ENCODE results near the gene ARHGAP15. TPM values are rescaled to one million over a fixed set of nuclear protein-coding genes. Genes with fewer than 3 reads are reported as not detected.

Gene ARHGAP15
- total and polyA plus RNA-seq, 2 experiments from 2014 or later = not detected

DNA sequence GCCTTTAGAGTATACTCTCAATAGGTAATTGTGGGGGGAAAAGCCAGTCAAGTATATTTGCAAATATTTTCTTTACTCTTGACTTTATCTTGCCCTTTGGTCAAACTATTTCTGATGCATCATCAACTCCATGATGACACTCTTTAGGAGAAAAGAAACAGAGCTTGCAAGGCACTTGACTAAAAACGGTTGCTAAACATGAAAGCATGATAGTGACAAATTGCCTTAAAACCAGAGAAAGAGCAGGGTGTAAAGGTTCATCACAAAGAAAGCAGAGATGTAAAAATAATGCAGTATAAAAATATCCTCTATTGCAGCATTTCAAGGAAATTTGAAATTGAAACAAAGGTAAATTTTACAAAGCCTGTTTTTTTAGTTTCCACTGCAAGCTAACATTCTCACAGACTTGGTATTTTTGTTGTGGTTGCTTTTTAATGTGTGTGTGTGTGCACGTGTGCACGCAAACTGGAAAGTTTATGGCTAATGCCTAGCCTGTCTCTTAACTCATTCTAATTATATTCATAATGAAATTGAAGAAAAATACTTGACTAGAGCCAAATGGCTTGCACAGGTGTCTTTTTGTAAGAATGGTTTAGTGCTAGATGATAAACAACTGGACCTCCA, 503.6 kb downstream of the ARHGAP15 start:
- no peaks in the 10 kb centered on the region for H3F3A ChIP-seq (ENCODE audit: insufficient read depth)
- no peak overlapping the region for H3K27ac ChIP-seq
- no peak overlapping the region for H3K4me3 ChIP-seq
- no peak overlapping the region for H2AFZ ChIP-seq
- H3K4me2 ChIP-seq (ENCODE audit: unreplicated experiment) = no peak overlapping the region
- no peak for DNase-seq
- no peaks in the 10 kb centered on the region for H3K36me3 ChIP-seq (ENCODE audit: low read depth)
- H3K9ac ChIP-seq = no peak overlapping the region
- no peaks in the 10 kb centered on the region for H3K79me2 ChIP-seq (ENCODE audit: insufficient read depth)
- in situ Hi-C loops (cut with MboI) = no loop called here
- no peaks in the 10 kb centered on the region for H3K9me2 ChIP-seq (ENCODE audit: insufficient read depth)
- no peaks in the 10 kb centered on the region for H4K20me1 ChIP-seq (ENCODE audit: insufficient read depth)
- H3K27me3 ChIP-seq (replicated peaks; ENCODE audit: insufficient read depth) = no peaks in the 10 kb centered on the region
- H3K4me1 ChIP-seq (ENCODE audit: insufficient read depth) = no peaks in the 10 kb centered on the region
- 89 to 96% methylated on average over 3 of the region's 3 CpGs for WGBS, 2 experiments (ENCODE audit: low coverage in 1 of 2, low lambda C conversion rate in 2 of 2, missing lambda C conversion rate in 2 of 2)
- H3K9me3 ChIP-seq (ENCODE audit: low read depth) = no peaks in the 10 kb centered on the region
- TF ChIP-seq EZH2 (IDR thresholded peaks at IDR 0.05; ENCODE audit: insufficient read depth, poor library complexity, severe bottlenecking) (no peak), EZH2phosphoT487 (IDR thresholded peaks at IDR 0.05; ENCODE audit: insufficient read depth, low read depth) (no peak)

DNA sequence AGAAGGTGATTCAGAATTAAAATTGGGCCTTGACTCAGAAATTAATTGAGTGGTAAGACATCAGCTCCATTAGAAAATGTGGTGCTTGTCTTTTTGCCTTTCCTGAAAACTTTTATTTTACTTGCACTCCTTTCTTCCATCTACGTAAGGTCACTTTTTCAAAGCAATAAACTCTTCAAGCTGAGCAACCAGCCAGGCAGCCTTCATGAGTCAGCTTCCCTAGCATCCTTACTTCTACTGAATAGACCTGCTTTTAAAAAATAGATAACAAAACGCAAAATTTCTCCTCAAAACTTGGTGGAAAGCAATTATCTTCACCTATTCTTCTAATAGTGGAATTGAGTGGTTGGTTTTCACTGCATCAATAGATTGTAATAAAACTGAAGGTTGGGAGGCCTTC, 504.2 kb downstream of the ARHGAP15 start:
- H3F3A ChIP-seq (ENCODE audit: insufficient read depth) = no peaks in the 10 kb centered on the region
- TF ChIP-seq EZH2 (IDR thresholded peaks at IDR 0.05; ENCODE audit: insufficient read depth, poor library complexity, severe bottlenecking) (no peak), EZH2phosphoT487 (IDR thresholded peaks at IDR 0.05; ENCODE audit: insufficient read depth, low read depth) (no peak)
- H4K20me1 ChIP-seq (ENCODE audit: insufficient read depth) = no peaks in the 10 kb centered on the region
- H3K9ac ChIP-seq = no peak overlapping the region
- no peaks in the 10 kb centered on the region for H3K9me2 ChIP-seq (ENCODE audit: insufficient read depth)
- 41 to 48% methylated on average over 2 of the region's 2 CpGs for WGBS, 2 experiments (ENCODE audit: low coverage in 1 of 2, low lambda C conversion rate in 2 of 2, missing lambda C conversion rate in 2 of 2)
- H3K4me1 ChIP-seq (ENCODE audit: insufficient read depth) = no peaks in the 10 kb centered on the region
- peak; percentile 14 for DNase-seq
- no peaks in the 10 kb centered on the region for H3K9me3 ChIP-seq (ENCODE audit: low read depth)
- H3K4me2 ChIP-seq (ENCODE audit: unreplicated experiment) = no peak overlapping the region
- no peak overlapping the region for H3K4me3 ChIP-seq
- no peaks in the 10 kb centered on the region for H3K27me3 ChIP-seq (replicated peaks; ENCODE audit: insufficient read depth)
- no peaks in the 10 kb centered on the region for H3K36me3 ChIP-seq (ENCODE audit: low read depth)
- no peaks in the 10 kb centered on the region for H3K79me2 ChIP-seq (ENCODE audit: insufficient read depth)
- in situ Hi-C loops (cut with MboI) = no loop called here
- H2AFZ ChIP-seq = no peak overlapping the region
- H3K27ac ChIP-seq = no peak overlapping the region

DNA sequence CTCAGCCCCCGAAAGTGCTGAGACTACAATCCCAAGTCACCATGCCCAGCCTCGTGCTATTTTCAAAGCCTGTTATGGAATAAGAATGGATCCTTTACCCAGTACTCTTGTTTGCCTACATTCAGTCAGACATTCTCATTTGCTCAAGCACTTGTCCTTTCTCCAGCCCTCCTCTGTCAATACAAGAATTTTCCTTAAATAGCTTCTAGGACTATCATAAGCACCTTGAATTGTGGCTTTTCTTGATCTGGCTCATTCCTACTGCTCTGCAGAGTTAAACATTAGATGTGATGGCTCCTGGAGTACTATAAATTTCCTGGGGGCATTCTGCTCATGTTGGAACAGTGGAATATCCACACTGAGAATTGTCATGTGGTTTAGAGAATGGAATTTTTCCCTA, 506.1 kb downstream of the ARHGAP15 start:
- H3K9me2 ChIP-seq (ENCODE audit: insufficient read depth) = no peaks in the 10 kb centered on the region
- no peaks in the 10 kb centered on the region for H3F3A ChIP-seq (ENCODE audit: insufficient read depth)
- in situ Hi-C loops (cut with MboI) = no loop called here
- H3K4me2 ChIP-seq (ENCODE audit: unreplicated experiment) = no peak overlapping the region
- TF ChIP-seq EZH2phosphoT487 (IDR thresholded peaks at IDR 0.05; ENCODE audit: insufficient read depth, low read depth) (no peak), EZH2 (IDR thresholded peaks at IDR 0.05; ENCODE audit: insufficient read depth, poor library complexity, severe bottlenecking) (no peak)
- H3K36me3 ChIP-seq (ENCODE audit: low read depth) = no peaks in the 10 kb centered on the region
- no peak overlapping the region for H2AFZ ChIP-seq
- no peaks in the 10 kb centered on the region for H3K79me2 ChIP-seq (ENCODE audit: insufficient read depth)
- H3K27ac ChIP-seq = no peak overlapping the region
- no peaks in the 10 kb centered on the region for H4K20me1 ChIP-seq (ENCODE audit: insufficient read depth)
- H3K4me3 ChIP-seq = no peak overlapping the region
- H3K27me3 ChIP-seq (replicated peaks; ENCODE audit: insufficient read depth) = no peaks in the 10 kb centered on the region
- WGBS, 2 experiments (ENCODE audit: low coverage in 1 of 2, low lambda C conversion rate in 2 of 2, missing lambda C conversion rate in 2 of 2) = 46 to 49% methylated on average over 2 of the region's 2 CpGs
- no peaks in the 10 kb centered on the region for H3K9me3 ChIP-seq (ENCODE audit: low read depth)
- no peak overlapping the region for H3K9ac ChIP-seq
- no peaks in the 10 kb centered on the region for H3K4me1 ChIP-seq (ENCODE audit: insufficient read depth)
- no peak for DNase-seq

DNA sequence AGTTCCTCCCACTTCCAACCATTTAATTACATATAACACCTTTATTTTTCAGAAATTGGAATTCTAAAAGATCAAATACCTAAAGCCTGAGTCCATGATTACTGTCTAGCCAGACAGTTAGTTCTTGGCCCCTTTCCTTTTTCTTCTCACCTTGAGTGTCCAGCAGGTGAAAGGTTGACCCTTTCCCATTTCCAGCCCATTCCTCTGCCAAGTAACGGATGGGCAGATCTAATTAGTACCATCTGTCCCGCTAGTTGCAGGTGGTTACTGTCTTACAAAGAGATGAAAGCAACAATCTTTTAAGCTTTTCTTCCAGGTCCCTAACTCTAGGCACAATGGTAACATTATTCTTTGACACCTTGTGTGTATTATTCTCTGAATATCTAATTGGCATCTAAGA, 506.7 kb downstream of the ARHGAP15 start:
- Histone ChIP-seq H3K9ac (no peak overlapping the region), H4K20me1 (ENCODE audit: insufficient read depth) (no peaks in the 10 kb centered on the region), H3K27me3 (replicated peaks; ENCODE audit: insufficient read depth) (no peaks in the 10 kb centered on the region), H3K36me3 (ENCODE audit: low read depth) (no peaks in the 10 kb centered on the region), H3K4me2 (ENCODE audit: unreplicated experiment) (no peak overlapping the region), H3K27ac (no peak overlapping the region), H3K9me2 (ENCODE audit: insufficient read depth) (no peaks in the 10 kb centered on the region), H3K9me3 (ENCODE audit: low read depth) (no peaks in the 10 kb centered on the region), H3K4me1 (ENCODE audit: insufficient read depth) (no peaks in the 10 kb centered on the region), H3F3A (ENCODE audit: insufficient read depth) (no peaks in the 10 kb centered on the region), H2AFZ (no peak overlapping the region), H3K79me2 (ENCODE audit: insufficient read depth) (no peaks in the 10 kb centered on the region), H3K4me3 (no peak overlapping the region)
- 64 to 72% methylated on average over 2 of the region's 2 CpGs for WGBS, 2 experiments (ENCODE audit: low coverage in 1 of 2, low lambda C conversion rate in 2 of 2, missing lambda C conversion rate in 2 of 2)
- no peak for DNase-seq
- in situ Hi-C loops (cut with MboI) = no loop called here
- TF ChIP-seq EZH2 (IDR thresholded peaks at IDR 0.05; ENCODE audit: insufficient read depth, poor library complexity, severe bottlenecking) = no peak
- no peak for TF ChIP-seq EZH2phosphoT487 (IDR thresholded peaks at IDR 0.05; ENCODE audit: insufficient read depth, low read depth)

DNA sequence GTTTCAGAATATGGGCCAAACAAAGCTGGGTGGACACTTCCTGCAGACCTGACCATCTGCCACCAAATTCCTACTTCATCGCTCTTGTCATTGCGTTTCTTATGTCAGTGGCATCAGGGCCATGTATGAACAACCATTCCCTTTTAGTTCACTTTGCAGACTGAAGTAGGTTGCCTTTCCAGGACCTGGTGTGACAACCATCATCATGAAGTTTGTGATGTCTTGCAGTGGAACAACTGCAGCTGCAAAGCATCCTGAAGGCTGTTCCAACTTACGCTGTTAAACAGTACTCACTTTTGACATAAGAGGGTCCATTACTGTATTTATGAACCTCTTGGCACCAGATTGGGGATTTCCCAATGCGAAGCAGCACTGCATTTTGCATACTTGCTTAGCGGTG, 511.6 kb downstream of the ARHGAP15 start:
- Histone ChIP-seq H4K20me1 (ENCODE audit: insufficient read depth) (no peaks in the 10 kb centered on the region), H3K27me3 (replicated peaks; ENCODE audit: insufficient read depth) (no peaks in the 10 kb centered on the region), H3K36me3 (ENCODE audit: low read depth) (no peaks in the 10 kb centered on the region), H3K4me3 (no peak overlapping the region), H3K79me2 (ENCODE audit: insufficient read depth) (no peaks in the 10 kb centered on the region), H3K9me3 (ENCODE audit: low read depth) (no peaks in the 10 kb centered on the region), H3K4me1 (ENCODE audit: insufficient read depth) (no peaks in the 10 kb centered on the region), H3F3A (ENCODE audit: insufficient read depth) (no peaks in the 10 kb centered on the region), H3K27ac (no peak overlapping the region), H3K4me2 (ENCODE audit: unreplicated experiment) (no peak overlapping the region), H2AFZ (no peak overlapping the region), H3K9me2 (ENCODE audit: insufficient read depth) (no peaks in the 10 kb centered on the region), H3K9ac (no peak overlapping the region)
- in situ Hi-C loops (cut with MboI) = no loop called here
- no peak for TF ChIP-seq EZH2phosphoT487 (IDR thresholded peaks at IDR 0.05; ENCODE audit: insufficient read depth, low read depth)
- TF ChIP-seq EZH2 (IDR thresholded peaks at IDR 0.05; ENCODE audit: insufficient read depth, poor library complexity, severe bottlenecking) = no peak
- 88 to 91% methylated on average over 5 of the region's 5 CpGs for WGBS, 2 experiments (ENCODE audit: low coverage in 1 of 2, low lambda C conversion rate in 2 of 2, missing lambda C conversion rate in 2 of 2)
- no peak for DNase-seq
